ENCODE results near the gene PRC1.

Gene PRC1

DNA sequence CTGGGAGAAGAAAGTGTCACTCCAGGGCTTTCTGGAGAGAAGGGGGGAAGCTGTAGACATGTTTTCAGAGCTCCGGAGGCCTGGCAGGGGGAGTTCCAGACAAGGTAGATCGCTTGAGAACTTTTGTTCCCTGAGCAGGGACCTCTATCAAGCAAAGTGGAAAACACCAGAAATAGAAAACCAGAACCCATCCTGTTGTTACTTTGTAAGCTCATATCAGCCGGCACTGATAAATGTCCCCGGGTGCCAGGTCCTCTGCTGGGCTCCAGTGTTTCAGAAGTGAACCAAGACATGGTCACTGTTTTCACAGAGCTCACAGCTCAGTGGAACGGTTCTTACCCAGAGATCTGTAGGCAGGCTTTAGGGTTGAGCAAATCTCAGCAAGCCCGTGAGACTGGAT is 75.5 kb downstream of the PRC1 start:
- Histone ChIP-seq H2BK12ac (ENCODE audit: low read length) (no peak overlapping the region), H3K4me2 (ENCODE audit: insufficient read depth, low read length, poor library complexity, severe bottlenecking) (no peak overlapping the region), H3K36me3 (replicated peaks in 1 of 2; ENCODE audit: control insufficient read depth in 2 of 2, insufficient read depth in 2 of 2, low read length in 2 of 2) (peaks cover 42 to 76% of the 10 kb centered on the region in 2 donors), H3K79me1 (ENCODE audit: low read depth, low read length) (no peaks in the 10 kb centered on the region), H2BK120ac (ENCODE audit: low read depth, low read length) (no peak overlapping the region), H3K23ac (ENCODE audit: low read depth, low read length, poor library complexity) (no peak overlapping the region), H2AK5ac (ENCODE audit: low read depth, low read length) (no peak overlapping the region), H2BK15ac (ENCODE audit: low read length) (no peak overlapping the region), H2AFZ (ENCODE audit: low read length) (no peak overlapping the region), H3K18ac (ENCODE audit: low read length) (no peak overlapping the region), H4K91ac (ENCODE audit: low read depth, low read length, poor library complexity) (no peak overlapping the region), H3K4me1 (ENCODE audit: control insufficient read depth in 2 of 2, insufficient read depth in 1 of 2, low read depth in 1 of 2, low read length in 2 of 2) (no peaks in the 10 kb centered on the region), H3K27ac (replicated peaks; ENCODE audit: low read length) (no peak overlapping the region), H3K4ac (ENCODE audit: low read length) (no peak overlapping the region), H3K4me3 (ENCODE audit: low read length in 2 of 2) (no peak overlapping the region), H3K14ac (ENCODE audit: low read length) (no peak overlapping the region), H3K27me3 (ENCODE audit: control insufficient read depth in 3 of 3, insufficient read depth in 3 of 3, low read depth in 1 of 3, low read length in 3 of 3) (no peaks in the 10 kb centered on the region), H3K9me3 (replicated peaks in 1 of 2; ENCODE audit: control insufficient read depth in 2 of 2, insufficient read depth in 1 of 2, low read depth in 1 of 2, low read length in 2 of 2) (no peaks in the 10 kb centered on the region), H4K8ac (ENCODE audit: low read depth, low read length) (no peak overlapping the region), H3K9ac (ENCODE audit: low read depth, low read length, poor library complexity) (no peak overlapping the region), H2BK5ac (ENCODE audit: low read length) (no peak overlapping the region)
- DNase-seq (ENCODE audit: low spot score): no peak
- WGBS, 2 donors (ENCODE audit: extremely low coverage in 2 of 2, insufficient read length in 2 of 2, insufficient replicate concordance in 1 of 2): no CpG with 5 or more reads among the region's 6 CpGs

DNA sequence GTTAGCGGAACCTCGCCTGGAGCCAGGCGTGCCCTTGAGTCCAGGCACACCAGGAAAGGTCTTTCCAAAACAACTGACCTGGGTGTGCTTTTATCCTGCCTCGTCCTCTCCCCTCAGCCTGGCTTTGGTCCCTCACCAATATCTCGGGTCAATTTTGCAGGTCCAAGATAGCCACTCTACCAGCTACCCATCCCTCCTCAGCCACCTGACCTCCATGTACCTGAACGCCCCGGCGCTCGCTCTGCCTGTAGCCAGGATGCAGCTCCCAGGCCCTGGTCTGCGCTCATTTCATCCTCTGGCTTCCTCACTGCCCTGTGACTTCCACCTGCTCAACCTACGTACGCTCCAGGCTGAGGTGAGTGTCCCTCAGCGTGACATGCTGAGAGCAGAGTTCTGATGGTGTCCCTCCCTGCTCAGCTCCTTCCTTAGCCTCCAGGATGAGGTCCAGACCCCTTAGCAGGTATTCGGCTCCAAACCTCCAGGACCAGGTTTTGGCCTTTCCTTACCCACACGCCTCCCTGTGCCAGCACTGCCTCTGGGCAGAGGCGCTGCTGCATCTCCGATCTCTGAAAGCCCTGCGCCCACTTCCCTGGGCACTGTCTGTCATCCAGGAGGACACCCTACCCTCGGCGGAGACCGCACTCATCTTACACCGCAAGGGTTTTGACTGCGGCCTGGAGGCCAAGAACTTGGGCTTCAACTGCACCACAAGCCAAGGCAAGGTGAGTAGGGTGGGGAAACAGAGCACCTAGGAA is 76.1 kb downstream of the PRC1 start:
- H3K9me3 ChIP-seq (replicated peaks in 1 of 2; ENCODE audit: control insufficient read depth in 2 of 2, insufficient read depth in 1 of 2, low read depth in 1 of 2, low read length in 2 of 2): no peaks in the 10 kb centered on the region
- no peak overlapping the region for H2BK15ac ChIP-seq (ENCODE audit: low read length)
- no peaks in the 10 kb centered on the region for H3K27me3 ChIP-seq (ENCODE audit: control insufficient read depth in 3 of 3, insufficient read depth in 3 of 3, low read depth in 1 of 3, low read length in 3 of 3)
- no peak overlapping the region for H2AFZ ChIP-seq (ENCODE audit: low read length)
- H2AK5ac ChIP-seq (ENCODE audit: low read depth, low read length): no peak overlapping the region
- H4K91ac ChIP-seq (ENCODE audit: low read depth, low read length, poor library complexity): no peak overlapping the region
- H3K36me3 ChIP-seq (replicated peaks in 1 of 2; ENCODE audit: control insufficient read depth in 2 of 2, insufficient read depth in 2 of 2, low read length in 2 of 2): peaks cover 48 to 83% of the 10 kb centered on the region in 2 donors
- no peak overlapping the region for H2BK120ac ChIP-seq (ENCODE audit: low read depth, low read length)
- no peak overlapping the region for H3K4ac ChIP-seq (ENCODE audit: low read length)
- no peaks in the 10 kb centered on the region for H3K4me1 ChIP-seq (ENCODE audit: control insufficient read depth in 2 of 2, insufficient read depth in 1 of 2, low read depth in 1 of 2, low read length in 2 of 2)
- H2BK5ac ChIP-seq (ENCODE audit: low read length): no peak overlapping the region
- H4K8ac ChIP-seq (ENCODE audit: low read depth, low read length): no peak overlapping the region
- peak overlapping the region; percentile 34 for H3K23ac ChIP-seq (ENCODE audit: low read depth, low read length, poor library complexity)
- no peak for DNase-seq (ENCODE audit: low spot score)
- WGBS, 2 donors (ENCODE audit: extremely low coverage in 2 of 2, insufficient read length in 2 of 2, insufficient replicate concordance in 1 of 2): no CpG with 5 or more reads among the region's 23 CpGs
- H3K4me2 ChIP-seq (ENCODE audit: insufficient read depth, low read length, poor library complexity, severe bottlenecking): no peak overlapping the region
- H3K14ac ChIP-seq (ENCODE audit: low read length): peak overlapping the region; percentile 76
- no peak overlapping the region for H3K4me3 ChIP-seq (ENCODE audit: low read length in 2 of 2)
- H3K27ac ChIP-seq (replicated peaks; ENCODE audit: low read length): no peak overlapping the region
- no peaks in the 10 kb centered on the region for H3K79me1 ChIP-seq (ENCODE audit: low read depth, low read length)
- peak overlapping the region; percentile 36 for H3K9ac ChIP-seq (ENCODE audit: low read depth, low read length, poor library complexity)
- H3K18ac ChIP-seq (ENCODE audit: low read length): no peak overlapping the region
- no peak overlapping the region for H2BK12ac ChIP-seq (ENCODE audit: low read length)

DNA sequence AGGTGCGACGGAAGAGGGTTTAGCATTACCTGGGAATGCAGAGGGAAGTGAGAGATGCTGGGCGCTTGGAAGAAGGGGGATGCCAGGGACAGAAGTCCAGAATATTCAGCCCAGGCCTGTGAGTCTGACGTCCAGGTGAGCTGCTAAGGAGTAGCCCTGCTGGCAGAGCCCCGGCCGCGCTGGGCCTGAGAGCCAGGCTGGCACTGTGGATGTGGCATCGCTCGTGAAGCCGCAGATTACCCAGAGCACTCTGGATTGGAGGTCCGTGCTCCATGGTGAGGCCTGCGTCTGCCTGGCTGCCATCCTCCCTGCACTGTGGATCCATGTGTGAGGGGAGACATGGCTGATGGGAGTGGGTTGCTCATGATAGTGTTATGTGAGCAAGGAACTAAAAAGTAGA is 76.8 kb downstream of the PRC1 start:
- peaks cover 55 to 89% of the 10 kb centered on the region in 2 donors for H3K36me3 ChIP-seq (replicated peaks in 1 of 2; ENCODE audit: control insufficient read depth in 2 of 2, insufficient read depth in 2 of 2, low read length in 2 of 2)
- no peak overlapping the region for H2BK5ac ChIP-seq (ENCODE audit: low read length)
- DNase-seq (ENCODE audit: low spot score): no peak
- no peak overlapping the region for H3K23ac ChIP-seq (ENCODE audit: low read depth, low read length, poor library complexity)
- H4K91ac ChIP-seq (ENCODE audit: low read depth, low read length, poor library complexity): no peak overlapping the region
- no peak overlapping the region for H3K27ac ChIP-seq (replicated peaks; ENCODE audit: low read length)
- H3K9ac ChIP-seq (ENCODE audit: low read depth, low read length, poor library complexity): no peak overlapping the region
- H3K9me3 ChIP-seq (replicated peaks in 1 of 2; ENCODE audit: control insufficient read depth in 2 of 2, insufficient read depth in 1 of 2, low read depth in 1 of 2, low read length in 2 of 2): no peaks in the 10 kb centered on the region
- no peak overlapping the region for H3K4ac ChIP-seq (ENCODE audit: low read length)
- no peak overlapping the region for H2AK5ac ChIP-seq (ENCODE audit: low read depth, low read length)
- H2BK15ac ChIP-seq (ENCODE audit: low read length): no peak overlapping the region
- no peak overlapping the region for H4K8ac ChIP-seq (ENCODE audit: low read depth, low read length)
- H2AFZ ChIP-seq (ENCODE audit: low read length): no peak overlapping the region
- no CpG with 5 or more reads among the region's 12 CpGs for WGBS, 2 donors (ENCODE audit: extremely low coverage in 2 of 2, insufficient read length in 2 of 2, insufficient replicate concordance in 1 of 2)
- H3K27me3 ChIP-seq (ENCODE audit: control insufficient read depth in 3 of 3, insufficient read depth in 3 of 3, low read depth in 1 of 3, low read length in 3 of 3): no peaks in the 10 kb centered on the region
- H3K4me3 ChIP-seq (ENCODE audit: low read length in 2 of 2): no peak overlapping the region
- H3K79me1 ChIP-seq (ENCODE audit: low read depth, low read length): no peaks in the 10 kb centered on the region
- H3K18ac ChIP-seq (ENCODE audit: low read length): no peak overlapping the region
- no peak overlapping the region for H3K14ac ChIP-seq (ENCODE audit: low read length)
- H3K4me2 ChIP-seq (ENCODE audit: insufficient read depth, low read length, poor library complexity, severe bottlenecking): no peak overlapping the region
- no peak overlapping the region for H2BK120ac ChIP-seq (ENCODE audit: low read depth, low read length)
- H3K4me1 ChIP-seq (ENCODE audit: control insufficient read depth in 2 of 2, insufficient read depth in 1 of 2, low read depth in 1 of 2, low read length in 2 of 2): no peaks in the 10 kb centered on the region
- no peak overlapping the region for H2BK12ac ChIP-seq (ENCODE audit: low read length)

DNA sequence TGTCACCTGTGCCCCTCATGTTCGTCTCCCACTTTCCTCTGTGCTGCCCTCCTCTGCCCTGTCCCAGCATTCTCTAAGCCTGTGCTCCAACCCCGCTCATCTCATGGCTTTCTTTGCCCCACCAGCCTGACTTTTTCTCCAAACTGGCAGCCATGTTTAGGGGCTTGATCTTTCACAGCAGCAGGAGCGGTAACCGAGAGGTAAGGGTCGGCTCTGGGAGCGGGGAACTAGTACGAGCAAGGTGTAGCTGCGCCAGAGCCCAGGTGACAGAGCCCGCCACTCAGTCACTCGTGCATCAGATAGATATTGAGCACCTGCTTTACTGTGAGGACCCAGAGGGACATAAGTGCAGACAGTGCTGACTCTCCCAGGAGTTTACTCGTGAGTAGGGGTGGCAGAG is 77.9 kb downstream of the PRC1 start:
- Histone ChIP-seq H3K23ac (ENCODE audit: low read depth, low read length, poor library complexity) (no peak overlapping the region), H3K79me1 (ENCODE audit: low read depth, low read length) (no peaks in the 10 kb centered on the region), H3K4me3 (ENCODE audit: low read length in 2 of 2) (no peak overlapping the region), H3K9ac (ENCODE audit: low read depth, low read length, poor library complexity) (no peak overlapping the region), H3K36me3 (replicated peaks in 1 of 2; ENCODE audit: control insufficient read depth in 2 of 2, insufficient read depth in 2 of 2, low read length in 2 of 2) (peaks cover 63 to 97% of the 10 kb centered on the region in 2 donors), H2BK120ac (ENCODE audit: low read depth, low read length) (no peak overlapping the region), H3K27me3 (ENCODE audit: control insufficient read depth in 3 of 3, insufficient read depth in 3 of 3, low read depth in 1 of 3, low read length in 3 of 3) (no peaks in the 10 kb centered on the region), H2BK5ac (ENCODE audit: low read length) (no peak overlapping the region), H2AFZ (ENCODE audit: low read length) (no peak overlapping the region), H3K14ac (ENCODE audit: low read length) (no peak overlapping the region), H2BK15ac (ENCODE audit: low read length) (no peak overlapping the region), H4K8ac (ENCODE audit: low read depth, low read length) (no peak overlapping the region), H3K27ac (replicated peaks; ENCODE audit: low read length) (no peak overlapping the region), H3K9me3 (replicated peaks in 1 of 2; ENCODE audit: control insufficient read depth in 2 of 2, insufficient read depth in 1 of 2, low read depth in 1 of 2, low read length in 2 of 2) (no peaks in the 10 kb centered on the region), H2BK12ac (ENCODE audit: low read length) (no peak overlapping the region), H3K18ac (ENCODE audit: low read length) (no peak overlapping the region), H3K4ac (ENCODE audit: low read length) (no peak overlapping the region), H3K4me2 (ENCODE audit: insufficient read depth, low read length, poor library complexity, severe bottlenecking) (no peak overlapping the region), H3K4me1 (ENCODE audit: control insufficient read depth in 2 of 2, insufficient read depth in 1 of 2, low read depth in 1 of 2, low read length in 2 of 2) (no peaks in the 10 kb centered on the region), H2AK5ac (ENCODE audit: low read depth, low read length) (no peak overlapping the region), H4K91ac (ENCODE audit: low read depth, low read length, poor library complexity) (no peak overlapping the region)
- no peak for DNase-seq (ENCODE audit: low spot score)
- no CpG with 5 or more reads among the region's 11 CpGs for WGBS, 2 donors (ENCODE audit: extremely low coverage in 2 of 2, insufficient read length in 2 of 2, insufficient replicate concordance in 1 of 2)

Measured in neuronal stem cell (in vitro differentiated cells).